PFSK-1 (cell line): Measurements from ENCODE around the gene SLCO2A1.

Source experiments
- FOXP2 ChIP-seq: optimal IDR thresholded peaks from 2 replicates; pipeline ENCODE3; 2011; ENCODE audit warnings: borderline replicate concordance, control low read depth, inconsistent platforms; ENCODE audit not compliant: insufficient read depth; ENCODE audit errors: extremely low read length, extremely low read depth
- POLR2AphosphoS5 ChIP-seq: IDR thresholded peaks from 2 replicates; pipeline ENCODE4 v1.6.1; 2012; ENCODE audit warnings: low read depth, mild to moderate bottlenecking, control low read depth, low read length, moderate library complexity
- SIN3A ChIP-seq: IDR thresholded peaks from 2 replicates; pipeline ENCODE4 v1.6.1; 2012; ENCODE audit warnings: mild to moderate bottlenecking, low read length, moderate library complexity, borderline replicate concordance; ENCODE audit not compliant: insufficient read depth
- TF ChIP-seq, protein P1 (sequence below), 2 experiments: IDR thresholded peaks; 2 replicates each; pipeline versions ENCODE4 v1.6.1 to v1.8.0; 2011 to 2012; ENCODE audit warnings: low read depth in 2 of 2, low read length in 2 of 2, control low read depth in 1 of 2, inconsistent platforms in 1 of 2, mild to moderate bottlenecking in 1 of 2, moderate library complexity in 1 of 2; ENCODE audit not compliant: insufficient read depth in 1 of 2

DNA sequence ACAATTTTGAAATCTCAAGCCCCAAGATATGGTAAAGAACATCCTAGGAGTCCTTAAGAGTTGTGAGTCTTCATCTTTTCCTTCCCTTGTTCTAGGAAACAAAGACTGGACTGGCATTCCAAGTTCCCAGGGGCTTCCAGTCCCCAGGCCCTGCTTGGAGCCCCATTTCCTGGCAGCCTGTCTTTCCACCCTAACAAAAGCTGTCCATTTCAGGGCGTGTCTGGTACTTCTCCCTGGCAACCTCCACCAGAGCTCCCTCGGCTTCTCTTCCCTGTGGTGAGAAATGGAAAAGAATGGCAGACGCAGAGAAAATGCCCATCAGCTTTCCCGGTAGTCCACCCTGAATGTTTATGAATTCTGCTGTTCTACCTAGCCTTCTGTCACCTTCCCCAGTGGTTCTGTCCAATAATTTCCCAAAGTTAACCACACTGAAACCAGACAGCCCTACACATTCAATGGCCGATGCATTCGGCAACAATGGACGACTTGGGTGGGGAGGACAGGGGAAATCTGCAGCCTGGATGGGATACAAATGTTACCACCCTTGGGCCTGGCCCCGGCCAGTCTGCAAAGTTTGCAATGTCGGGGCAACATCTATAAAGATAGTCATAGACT, 140.9 kb downstream of the SLCO2A1 start:
- TF ChIP-seq POLR2AphosphoS5: no peak
- no peak for TF ChIP-seq SIN3A
- TF ChIP-seq, protein P1, sequence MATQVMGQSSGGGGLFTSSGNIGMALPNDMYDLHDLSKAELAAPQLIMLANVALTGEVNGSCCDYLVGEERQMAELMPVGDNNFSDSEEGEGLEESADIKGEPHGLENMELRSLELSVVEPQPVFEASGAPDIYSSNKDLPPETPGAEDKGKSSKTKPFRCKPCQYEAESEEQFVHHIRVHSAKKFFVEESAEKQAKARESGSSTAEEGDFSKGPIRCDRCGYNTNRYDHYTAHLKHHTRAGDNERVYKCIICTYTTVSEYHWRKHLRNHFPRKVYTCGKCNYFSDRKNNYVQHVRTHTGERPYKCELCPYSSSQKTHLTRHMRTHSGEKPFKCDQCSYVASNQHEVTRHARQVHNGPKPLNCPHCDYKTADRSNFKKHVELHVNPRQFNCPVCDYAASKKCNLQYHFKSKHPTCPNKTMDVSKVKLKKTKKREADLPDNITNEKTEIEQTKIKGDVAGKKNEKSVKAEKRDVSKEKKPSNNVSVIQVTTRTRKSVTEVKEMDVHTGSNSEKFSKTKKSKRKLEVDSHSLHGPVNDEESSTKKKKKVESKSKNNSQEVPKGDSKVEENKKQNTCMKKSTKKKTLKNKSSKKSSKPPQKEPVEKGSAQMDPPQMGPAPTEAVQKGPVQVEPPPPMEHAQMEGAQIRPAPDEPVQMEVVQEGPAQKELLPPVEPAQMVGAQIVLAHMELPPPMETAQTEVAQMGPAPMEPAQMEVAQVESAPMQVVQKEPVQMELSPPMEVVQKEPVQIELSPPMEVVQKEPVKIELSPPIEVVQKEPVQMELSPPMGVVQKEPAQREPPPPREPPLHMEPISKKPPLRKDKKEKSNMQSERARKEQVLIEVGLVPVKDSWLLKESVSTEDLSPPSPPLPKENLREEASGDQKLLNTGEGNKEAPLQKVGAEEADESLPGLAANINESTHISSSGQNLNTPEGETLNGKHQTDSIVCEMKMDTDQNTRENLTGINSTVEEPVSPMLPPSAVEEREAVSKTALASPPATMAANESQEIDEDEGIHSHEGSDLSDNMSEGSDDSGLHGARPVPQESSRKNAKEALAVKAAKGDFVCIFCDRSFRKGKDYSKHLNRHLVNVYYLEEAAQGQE (IDR thresholded peaks at IDR 0.05; ENCODE audit: insufficient read depth in 1 of 2, low read depth in 2 of 2, low read length in 2 of 2): no peak
- TF ChIP-seq FOXP2: no peak
